ENCODE results near the gene POLK. TPM values are rescaled to one million over a fixed set of nuclear protein-coding genes. Genes with fewer than 3 reads are reported as not detected.

POLK gene
- total and polyA plus RNA-seq, 9 donors: 14.6 to 35.0 (median 20.4) TPM

- H3K9me3 ChIP-seq (replicated peaks; ENCODE audit: control insufficient read depth, low read depth, low read length): peaks cover 15% of the 10 kb centered on the region
- no peaks in the 10 kb centered on the region for H3K36me3 ChIP-seq (ENCODE audit: control insufficient read depth, insufficient read depth, low read length)
- H3K27ac ChIP-seq (ENCODE audit: low read length): no peak overlapping the region
- 100% methylated on average over 4 of the region's 6 CpGs for WGBS (ENCODE audit: insufficient coverage)
- no peaks in the 10 kb centered on the region for H3K4me1 ChIP-seq (ENCODE audit: control insufficient read depth, insufficient read depth, low read length)
- no peak for DNase-seq
- no peak overlapping the region for H3K4me3 ChIP-seq (ENCODE audit: low read length)
- no peaks in the 10 kb centered on the region for H3K27me3 ChIP-seq (ENCODE audit: control insufficient read depth, insufficient read depth, low read length)
Measured at GRCh38 chr5:75536694-75537360, 25.1 kb downstream of the POLK start.

GRCh38 chr5:75538211-75538610, 26.5 kb downstream of the POLK start:
- WGBS (ENCODE audit: insufficient coverage): no CpG with 5 or more reads among the region's 1 CpG
- Histone ChIP-seq H3K36me3 (ENCODE audit: control insufficient read depth, insufficient read depth, low read length) (no peaks in the 10 kb centered on the region), H3K27me3 (ENCODE audit: control insufficient read depth, insufficient read depth, low read length) (no peaks in the 10 kb centered on the region), H3K4me3 (ENCODE audit: low read length) (no peak overlapping the region), H3K9me3 (replicated peaks; ENCODE audit: control insufficient read depth, low read depth, low read length) (peaks cover 15% of the 10 kb centered on the region), H3K27ac (ENCODE audit: low read length) (no peak overlapping the region), H3K4me1 (ENCODE audit: control insufficient read depth, insufficient read depth, low read length) (no peaks in the 10 kb centered on the region)
- DNase-seq: no peak

- Histone ChIP-seq H3K4me1 (ENCODE audit: control insufficient read depth, insufficient read depth, low read length) (no peaks in the 10 kb centered on the region), H3K27me3 (ENCODE audit: control insufficient read depth, insufficient read depth, low read length) (no peaks in the 10 kb centered on the region), H3K27ac (ENCODE audit: low read length) (no peak overlapping the region), H3K9me3 (replicated peaks; ENCODE audit: control insufficient read depth, low read depth, low read length) (no peaks in the 10 kb centered on the region), H3K4me3 (ENCODE audit: low read length) (no peak overlapping the region), H3K36me3 (ENCODE audit: control insufficient read depth, insufficient read depth, low read length) (no peaks in the 10 kb centered on the region)
- DNase-seq: no peak
- no CpG with 5 or more reads among the region's 2 CpGs for WGBS (ENCODE audit: insufficient coverage)
Measured at GRCh38 chr5:75545131-75545530, 33.4 kb downstream of the POLK start.

GRCh38 chr5:75546830-75547229, 35.1 kb downstream of the POLK start:
- Histone ChIP-seq H3K36me3 (ENCODE audit: control insufficient read depth, insufficient read depth, low read length) (no peaks in the 10 kb centered on the region), H3K27ac (ENCODE audit: low read length) (no peak overlapping the region), H3K4me1 (ENCODE audit: control insufficient read depth, insufficient read depth, low read length) (no peaks in the 10 kb centered on the region), H3K4me3 (ENCODE audit: low read length) (no peak overlapping the region), H3K9me3 (replicated peaks; ENCODE audit: control insufficient read depth, low read depth, low read length) (no peaks in the 10 kb centered on the region), H3K27me3 (ENCODE audit: control insufficient read depth, insufficient read depth, low read length) (no peaks in the 10 kb centered on the region)
- no peak for DNase-seq
- 100% methylated on average over 1 of the region's 6 CpGs for WGBS (ENCODE audit: insufficient coverage)

- no CpG with 5 or more reads among the region's 3 CpGs for WGBS (ENCODE audit: insufficient coverage)
Measured at GRCh38 chr5:75547812-75548211, 36.1 kb downstream of the POLK start.

GRCh38 chr5:75550597-75550996, 38.9 kb downstream of the POLK start:
- DNase-seq: no peak
- Histone ChIP-seq H3K27me3 (ENCODE audit: control insufficient read depth, insufficient read depth, low read length) (no peaks in the 10 kb centered on the region), H3K4me3 (ENCODE audit: low read length) (no peak overlapping the region), H3K36me3 (ENCODE audit: control insufficient read depth, insufficient read depth, low read length) (peaks cover 7% of the 10 kb centered on the region), H3K4me1 (ENCODE audit: control insufficient read depth, insufficient read depth, low read length) (no peaks in the 10 kb centered on the region), H3K27ac (ENCODE audit: low read length) (no peak overlapping the region), H3K9me3 (replicated peaks; ENCODE audit: control insufficient read depth, low read depth, low read length) (no peaks in the 10 kb centered on the region)
- WGBS (ENCODE audit: insufficient coverage): no CpG with 5 or more reads among the region's 1 CpG

More at GRCh38 chr5:75547812-75548211, 36.1 kb downstream of the POLK start:
- Histone ChIP-seq H3K4me1 (ENCODE audit: control insufficient read depth, insufficient read depth, low read length) (no peaks in the 10 kb centered on the region), H3K27ac (ENCODE audit: low read length) (no peak overlapping the region), H3K9me3 (replicated peaks; ENCODE audit: control insufficient read depth, low read depth, low read length) (no peaks in the 10 kb centered on the region), H3K27me3 (ENCODE audit: control insufficient read depth, insufficient read depth, low read length) (no peaks in the 10 kb centered on the region), H3K4me3 (ENCODE audit: low read length) (no peak overlapping the region), H3K36me3 (ENCODE audit: control insufficient read depth, insufficient read depth, low read length) (no peaks in the 10 kb centered on the region)
- DNase-seq: no peak

- no CpG with 5 or more reads among the region's 3 CpGs for WGBS (ENCODE audit: insufficient coverage)
- no peak overlapping the region for H3K27ac ChIP-seq (ENCODE audit: low read length)
Measured at GRCh38 chr5:75551471-75551870, 39.8 kb downstream of the POLK start.

GRCh38 chr5:75552764-75553163, 41.1 kb downstream of the POLK start:
- Histone ChIP-seq H3K36me3 (ENCODE audit: control insufficient read depth, insufficient read depth, low read length) (peaks cover 12% of the 10 kb centered on the region), H3K9me3 (replicated peaks; ENCODE audit: control insufficient read depth, low read depth, low read length) (no peaks in the 10 kb centered on the region), H3K4me3 (ENCODE audit: low read length) (no peak overlapping the region), H3K27ac (ENCODE audit: low read length) (no peak overlapping the region), H3K27me3 (ENCODE audit: control insufficient read depth, insufficient read depth, low read length) (no peaks in the 10 kb centered on the region), H3K4me1 (ENCODE audit: control insufficient read depth, insufficient read depth, low read length) (no peaks in the 10 kb centered on the region)
- DNase-seq: no peak
- WGBS (ENCODE audit: insufficient coverage): no CpG with 5 or more reads among the region's 2 CpGs

More at GRCh38 chr5:75551471-75551870, 39.8 kb downstream of the POLK start:
- Histone ChIP-seq H3K27me3 (ENCODE audit: control insufficient read depth, insufficient read depth, low read length) (no peaks in the 10 kb centered on the region), H3K4me3 (ENCODE audit: low read length) (no peak overlapping the region), H3K4me1 (ENCODE audit: control insufficient read depth, insufficient read depth, low read length) (no peaks in the 10 kb centered on the region), H3K36me3 (ENCODE audit: control insufficient read depth, insufficient read depth, low read length) (peaks cover 7% of the 10 kb centered on the region), H3K9me3 (replicated peaks; ENCODE audit: control insufficient read depth, low read depth, low read length) (no peaks in the 10 kb centered on the region)
- no peak for DNase-seq

GRCh38 chr5:75553358-75553757, 41.7 kb downstream of the POLK start:
- no peak for DNase-seq
- Histone ChIP-seq H3K4me1 (ENCODE audit: control insufficient read depth, insufficient read depth, low read length) (no peaks in the 10 kb centered on the region), H3K36me3 (ENCODE audit: control insufficient read depth, insufficient read depth, low read length) (peaks cover 14% of the 10 kb centered on the region), H3K27me3 (ENCODE audit: control insufficient read depth, insufficient read depth, low read length) (no peaks in the 10 kb centered on the region), H3K9me3 (replicated peaks; ENCODE audit: control insufficient read depth, low read depth, low read length) (no peaks in the 10 kb centered on the region), H3K4me3 (ENCODE audit: low read length) (no peak overlapping the region), H3K27ac (ENCODE audit: low read length) (no peak overlapping the region)
- WGBS (ENCODE audit: insufficient coverage): no CpG with 5 or more reads among the region's 1 CpG

GRCh38 chr5:75558221-75558620, 46.5 kb downstream of the POLK start:
- Histone ChIP-seq H3K36me3 (ENCODE audit: control insufficient read depth, insufficient read depth, low read length) (peaks cover 14% of the 10 kb centered on the region), H3K9me3 (replicated peaks; ENCODE audit: control insufficient read depth, low read depth, low read length) (peaks cover under 1% of the 10 kb centered on the region), H3K4me1 (ENCODE audit: control insufficient read depth, insufficient read depth, low read length) (no peaks in the 10 kb centered on the region), H3K27me3 (ENCODE audit: control insufficient read depth, insufficient read depth, low read length) (no peaks in the 10 kb centered on the region), H3K27ac (ENCODE audit: low read length) (no peak overlapping the region), H3K4me3 (ENCODE audit: low read length) (no peak overlapping the region)
- no peak for DNase-seq
- WGBS (ENCODE audit: insufficient coverage): no CpG with 5 or more reads among the region's 1 CpG
